HG03097 (cell line): ENCODE results near the gene CHN1.

Source experiments
- ATAC-seq: cut with Tn5 transposase; IDR thresholded peaks from one replicate; pipeline ENCODE4 v1.9.1; 2021; ENCODE audit not compliant: unreplicated experiment, low FRiP score

CHN1 gene

GRCh38 chr2:174835797-174836255 lies 169.4 kb downstream of the CHN1 start:
- no peak for ATAC-seq

- no peak for ATAC-seq
Measured at GRCh38 chr2:174833737-174834136, 171.4 kb downstream of the CHN1 start.

- ATAC-seq, result no peak
Measured at GRCh38 chr2:174830561-174830960, 174.6 kb downstream of the CHN1 start.

- ATAC-seq, result no peak
Measured at GRCh38 chr2:174829550-174829949, 175.6 kb downstream of the CHN1 start.

- no peak for ATAC-seq
Measured at GRCh38 chr2:174827371-174828369, 177.5 kb downstream of the CHN1 start.

GRCh38 chr2:174826051-174826450 lies 179.1 kb downstream of the CHN1 start:
- ATAC-seq, result no peak

- ATAC-seq, result no peak
Measured at GRCh38 chr2:174824068-174824467, 181.1 kb downstream of the CHN1 start.

GRCh38 chr2:174821628-174822027 lies 183.6 kb downstream of the CHN1 start:
- ATAC-seq, result no peak

GRCh38 chr2:174820361-174820760 lies 184.8 kb downstream of the CHN1 start:
- ATAC-seq, result no peak

- no peak for ATAC-seq
Measured at GRCh38 chr2:174815526-174815925, 189.7 kb downstream of the CHN1 start.

GRCh38 chr2:174812037-174812436 lies 193.1 kb downstream of the CHN1 start:
- no peak for ATAC-seq

- no peak for ATAC-seq
Measured at GRCh38 chr2:174807931-174808330, 197.2 kb downstream of the CHN1 start.

GRCh38 chr2:174805803-174806202 lies 199.4 kb downstream of the CHN1 start:
- ATAC-seq, result no peak

- no peak for ATAC-seq
Measured at GRCh38 chr2:174802459-174802858, 202.7 kb downstream of the CHN1 start.

GRCh38 chr2:174800436-174801205 lies 204.6 kb downstream of the CHN1 start:
- no peak for ATAC-seq

- no peak for ATAC-seq
Measured at GRCh38 chr2:174798801-174799200, 206.4 kb downstream of the CHN1 start.

GRCh38 chr2:174797781-174798276 lies 207.4 kb downstream of the CHN1 start:
- ATAC-seq, result no peak

- ATAC-seq, result no peak
Measured at GRCh38 chr2:174796319-174796771, 208.8 kb downstream of the CHN1 start.

GRCh38 chr2:174794851-174795374 lies 210.3 kb downstream of the CHN1 start:
- no peak for ATAC-seq

- no peak for ATAC-seq
Measured at GRCh38 chr2:174792309-174793025, 212.7 kb downstream of the CHN1 start.
